Left ventricle myocardium inferior (tissue), 1 donor: Measurements from ENCODE around the gene TMEM131L. TPM values are rescaled to one million over a fixed set of nuclear protein-coding genes. Genes with fewer than 3 reads are reported as not detected.
"Not testable (repeated sequence)": the region's sequence is repeated elsewhere in the genome, so short reads cannot be mapped to it uniquely, and the experiment has no call there.

Experiments
- DNase-seq: peaks from one replicate; pipeline ENCODE4 v3.0.0-alpha.2; 2020
- H3K27ac ChIP-seq: fragments of 200-600 bp; replicated peaks from 2 replicates; pipeline ENCODE4 v1.8.0; 2021
- H3K27me3 ChIP-seq: fragments of 200-600 bp; 2 replicates; pipeline ENCODE4 v1.8.0; 2021; ENCODE audit warnings: low read depth
- H3K36me3 ChIP-seq: fragments of 200-600 bp; 2 replicates; pipeline ENCODE4 v1.8.0; 2021
- H3K4me1 ChIP-seq: fragments of 200-600 bp; 2 replicates; pipeline ENCODE4 v1.8.0; 2021
- H3K4me3 ChIP-seq: fragments of 200-600 bp; 2 replicates; pipeline ENCODE4 v1.8.0; 2021; ENCODE audit warnings: mild to moderate bottlenecking, moderate library complexity
- H3K9me3 ChIP-seq: fragments of 200-600 bp; replicated peaks from 2 replicates; pipeline ENCODE4 v1.8.0; 2021
- intact Hi-C: fragments of 100-400 bp; cut with micrococcal nuclease; formaldehyde crosslinking; loops from one replicate; pipeline ENCODE4 v1.11.0; 2022
- total RNA-seq: library from RNA; stranded (reverse); fragmentation: NEBNext Ultra II Directional; extraction: Animal tissue kit (Norgen Biotek cat#: 25700); gene quantifications from one replicate; pipeline ENCODE4 v1.2.1, GENCODE V29; 2021
- TF ChIP-seq, protein P1 (sequence below): fragments of 200-600 bp; IDR thresholded peaks from 2 replicates; pipeline ENCODE4 v1.8.0; 2021; ENCODE audit warnings: antibody characterized with exemption, mild to moderate bottlenecking, borderline replicate concordance
- donor health status: DM: no; HTN: yes; CAD: no; lungs with severe emphysema.

The TMEM131L gene
- total RNA-seq, 1 donor from 2014 or later, result 14.9 TPM

DNA sequence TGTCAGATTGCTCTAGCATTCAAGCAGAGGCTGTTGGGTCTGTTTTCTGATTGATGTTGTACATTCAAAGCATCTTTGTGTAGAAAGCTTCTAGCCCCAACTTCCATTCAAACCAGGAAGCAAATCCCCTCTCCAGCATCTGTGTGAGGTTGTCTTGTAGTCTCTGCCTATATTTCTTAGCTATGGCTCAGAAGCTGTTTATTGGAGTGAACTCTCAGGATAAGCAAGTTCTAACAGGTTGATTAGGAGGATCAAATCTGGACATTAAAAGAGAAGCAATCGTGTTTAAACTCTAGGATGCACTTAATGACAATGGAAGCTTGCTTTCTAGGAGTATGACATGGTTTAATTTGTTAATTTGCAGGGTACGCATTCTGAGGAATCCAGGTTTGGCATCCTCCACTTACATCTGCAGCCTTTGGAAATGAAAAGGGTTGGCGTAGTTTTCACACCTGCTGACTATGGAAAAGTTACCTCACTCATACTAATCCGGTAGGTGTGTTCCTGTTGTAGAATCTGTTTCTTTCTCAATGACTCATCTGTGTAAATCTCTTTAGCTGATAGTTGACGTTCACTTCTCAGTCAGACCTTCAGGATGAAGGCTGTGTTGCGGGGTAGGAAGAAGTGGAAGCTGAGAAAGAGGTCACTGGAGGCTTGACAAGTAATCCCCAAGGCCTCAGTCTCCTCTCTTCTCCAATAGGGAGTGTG is 129.9 kb downstream of the TMEM131L start:
- no peak overlapping the region for H3K27ac ChIP-seq
- no peak for DNase-seq
- H3K4me3 ChIP-seq, result no peak overlapping the region
- TF ChIP-seq, protein P1, sequence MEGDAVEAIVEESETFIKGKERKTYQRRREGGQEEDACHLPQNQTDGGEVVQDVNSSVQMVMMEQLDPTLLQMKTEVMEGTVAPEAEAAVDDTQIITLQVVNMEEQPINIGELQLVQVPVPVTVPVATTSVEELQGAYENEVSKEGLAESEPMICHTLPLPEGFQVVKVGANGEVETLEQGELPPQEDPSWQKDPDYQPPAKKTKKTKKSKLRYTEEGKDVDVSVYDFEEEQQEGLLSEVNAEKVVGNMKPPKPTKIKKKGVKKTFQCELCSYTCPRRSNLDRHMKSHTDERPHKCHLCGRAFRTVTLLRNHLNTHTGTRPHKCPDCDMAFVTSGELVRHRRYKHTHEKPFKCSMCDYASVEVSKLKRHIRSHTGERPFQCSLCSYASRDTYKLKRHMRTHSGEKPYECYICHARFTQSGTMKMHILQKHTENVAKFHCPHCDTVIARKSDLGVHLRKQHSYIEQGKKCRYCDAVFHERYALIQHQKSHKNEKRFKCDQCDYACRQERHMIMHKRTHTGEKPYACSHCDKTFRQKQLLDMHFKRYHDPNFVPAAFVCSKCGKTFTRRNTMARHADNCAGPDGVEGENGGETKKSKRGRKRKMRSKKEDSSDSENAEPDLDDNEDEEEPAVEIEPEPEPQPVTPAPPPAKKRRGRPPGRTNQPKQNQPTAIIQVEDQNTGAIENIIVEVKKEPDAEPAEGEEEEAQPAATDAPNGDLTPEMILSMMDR, result no peak
- peaks cover 4% of the 10 kb centered on the region for H3K4me1 ChIP-seq
- H3K27me3 ChIP-seq, result no peaks in the 10 kb centered on the region
- no peaks in the 10 kb centered on the region for H3K9me3 ChIP-seq
- H3K36me3 ChIP-seq, result peaks cover 80% of the 10 kb centered on the region
- intact Hi-C loops, result no loop called here

DNA sequence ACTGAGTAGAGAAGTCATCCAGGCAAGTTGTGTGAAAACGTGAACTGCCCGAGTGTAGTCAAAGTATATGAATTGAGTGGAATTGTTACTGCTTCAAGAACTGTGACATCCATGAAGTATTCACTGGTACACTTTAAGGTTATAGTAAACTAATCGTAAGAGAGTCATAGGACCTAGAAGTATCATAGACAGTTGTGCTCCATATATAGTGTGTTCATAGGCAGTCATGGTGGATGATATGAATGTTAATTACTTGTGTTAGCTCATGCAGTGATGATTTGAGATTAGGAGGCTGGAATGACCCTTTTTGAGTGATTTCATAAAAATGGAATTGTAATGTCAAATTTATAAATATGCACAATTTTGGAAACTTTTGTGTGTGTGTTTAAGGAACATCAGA is 136.6 kb downstream of the TMEM131L start:
- Histone ChIP-seq H3K9me3 (no peaks in the 10 kb centered on the region), H3K27ac (no peak overlapping the region), H3K4me1 (peaks cover 12% of the 10 kb centered on the region), H3K4me3 (no peak overlapping the region), H3K27me3 (no peaks in the 10 kb centered on the region), H3K36me3 (peaks cover 84% of the 10 kb centered on the region)
- intact Hi-C loops, result no loop called here
- no peak for DNase-seq
- TF ChIP-seq, protein P1, result no peak

DNA sequence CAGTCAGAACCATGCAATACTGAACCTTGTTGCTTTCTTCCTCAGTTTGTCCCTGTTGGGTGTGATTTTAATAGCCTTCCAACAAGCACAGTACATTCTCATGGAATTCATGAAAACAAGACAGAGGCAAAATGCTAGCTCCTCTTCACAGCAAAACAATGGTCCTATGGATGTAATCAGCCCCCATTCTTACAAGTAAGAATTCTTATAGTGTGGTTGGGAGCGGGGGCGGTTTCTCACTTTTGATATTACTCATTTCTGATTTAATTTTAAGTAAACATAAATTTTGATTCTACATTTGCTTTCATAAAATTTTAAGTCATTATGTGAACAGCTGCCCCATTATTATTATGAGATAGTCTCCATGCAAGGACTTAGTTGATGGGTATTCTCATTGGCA is 137.1 kb downstream of the TMEM131L start:
- TF ChIP-seq, protein P1, result no peak
- H3K27me3 ChIP-seq, result no peaks in the 10 kb centered on the region
- no peak for DNase-seq
- no peak overlapping the region for H3K4me3 ChIP-seq
- H3K4me1 ChIP-seq, result peaks cover 12% of the 10 kb centered on the region
- no peak overlapping the region for H3K27ac ChIP-seq
- H3K36me3 ChIP-seq, result peaks cover 83% of the 10 kb centered on the region
- intact Hi-C loops, result no loop called here
- no peaks in the 10 kb centered on the region for H3K9me3 ChIP-seq

DNA sequence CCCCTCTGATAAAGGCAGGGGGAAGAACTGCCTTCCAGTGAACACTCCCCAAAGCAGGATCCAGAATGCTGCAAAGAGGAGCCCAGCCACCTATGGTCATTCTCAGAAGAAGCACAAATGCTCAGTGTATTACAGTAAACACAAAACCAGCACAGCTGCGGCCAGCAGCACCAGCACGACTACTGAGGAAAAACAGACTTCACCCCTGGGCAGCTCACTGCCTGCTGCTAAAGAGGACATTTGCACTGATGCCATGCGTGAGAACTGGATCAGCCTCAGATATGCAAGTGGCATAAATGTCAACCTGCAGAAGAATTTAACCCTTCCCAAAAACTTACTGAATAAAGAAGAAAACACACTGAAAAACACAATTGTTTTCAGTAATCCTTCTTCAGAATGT is 137.7 kb downstream of the TMEM131L start:
- Histone ChIP-seq H3K27ac (no peak overlapping the region), H3K27me3 (no peaks in the 10 kb centered on the region), H3K9me3 (no peaks in the 10 kb centered on the region), H3K36me3 (peaks cover 78% of the 10 kb centered on the region), H3K4me1 (peaks cover 12% of the 10 kb centered on the region), H3K4me3 (no peak overlapping the region)
- TF ChIP-seq, protein P1, result no peak
- intact Hi-C loops, result no loop called here
- DNase-seq, result no peak

DNA sequence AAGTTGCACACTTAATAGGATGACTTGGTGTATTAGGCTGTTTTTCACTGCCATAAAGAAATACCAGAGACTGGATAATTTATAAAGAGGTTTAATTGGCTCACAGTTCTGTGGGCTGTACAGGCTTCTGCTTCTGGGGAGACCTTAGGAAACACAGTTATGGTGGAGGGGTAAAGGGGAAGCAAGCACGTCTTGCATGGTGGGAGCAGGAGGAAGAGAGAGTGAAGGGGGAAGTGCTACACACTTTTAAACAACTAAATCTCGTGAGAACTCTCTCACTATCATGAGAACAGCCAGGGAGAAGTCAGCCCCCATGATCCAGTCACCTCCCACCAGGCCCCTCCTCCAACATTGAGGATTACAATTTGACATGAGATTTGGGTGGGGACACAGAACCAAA is 142.9 kb downstream of the TMEM131L start:
- DNase-seq, H3K4me3 ChIP-seq, intact Hi-C loops, H3K27ac ChIP-seq, H3K27me3 ChIP-seq, H3K9me3 ChIP-seq: not testable (repeated sequence)
- Histone ChIP-seq H3K4me1 (peaks cover 12% of the 10 kb centered on the region), H3K36me3 (peaks cover 47% of the 10 kb centered on the region)

DNA sequence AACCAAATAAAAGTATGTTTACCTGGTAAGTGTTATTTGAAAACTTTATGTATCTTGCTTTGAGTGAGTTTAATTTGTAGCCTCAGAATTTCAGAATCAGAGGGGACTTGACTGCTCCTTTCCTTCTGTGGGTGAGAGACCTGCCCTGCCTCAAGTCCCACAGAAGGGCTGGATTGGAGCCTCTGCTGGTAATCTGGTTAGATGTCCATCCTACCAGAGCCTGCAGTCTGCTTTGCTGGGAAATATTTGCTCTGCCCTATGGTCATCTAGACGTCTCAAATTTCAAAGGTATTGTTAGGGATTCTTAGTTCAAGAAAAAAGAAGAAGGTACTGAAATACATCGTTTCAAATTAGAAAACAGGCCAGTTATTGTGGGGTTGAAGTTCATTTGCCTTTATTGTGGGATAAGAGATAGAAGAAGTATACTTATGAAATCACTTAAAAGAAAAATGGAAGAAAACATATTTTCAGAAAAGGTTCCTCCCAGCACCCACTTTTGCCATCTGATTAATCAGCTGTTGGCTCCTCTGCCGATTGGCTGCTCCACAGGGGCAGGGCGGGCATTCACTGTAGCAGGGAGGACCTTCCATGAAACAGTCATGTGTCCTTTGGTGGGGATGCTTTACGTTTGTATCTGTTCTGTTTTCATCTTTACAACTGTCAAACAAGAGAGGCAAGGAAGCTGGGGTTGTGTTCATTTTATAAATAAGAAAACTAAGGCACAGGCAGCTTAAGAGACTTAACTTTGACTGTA is 144.6 kb downstream of the TMEM131L start:
- no peaks in the 10 kb centered on the region for H3K9me3 ChIP-seq
- no peak overlapping the region for H3K4me3 ChIP-seq
- TF ChIP-seq, protein P1, result no peak
- H3K4me1 ChIP-seq, result peaks cover 10% of the 10 kb centered on the region
- H3K27me3 ChIP-seq, result no peaks in the 10 kb centered on the region
- H3K36me3 ChIP-seq, result peaks cover 40% of the 10 kb centered on the region
- intact Hi-C loops, result no loop called here
- DNase-seq, result no peak
- no peak overlapping the region for H3K27ac ChIP-seq
